Transverse colon (tissue), 4 donors: ENCODE data around the gene CFAP46. TPM values are rescaled to one million over a fixed set of nuclear protein-coding genes. Genes with fewer than 3 reads are reported as not detected.
"Not testable (repeated sequence)": the region's sequence is repeated elsewhere in the genome, so short reads cannot be mapped to it uniquely, and the experiment has no call there.

Experiments
- DNase-seq: peaks from one replicate; pipeline ENCODE4 v3.0.0-alpha.2; 2019
- H3K27ac ChIP-seq, 4 donors: fragments of 200-600 bp; sonication (generic); 2 replicates each; pipeline ENCODE4 v1.5.1; 2016 to 2018; ENCODE audit warnings: inconsistent platforms in 4 of 4
- H3K27me3 ChIP-seq: fragments of 200-600 bp; sonication (generic); 2 replicates; pipeline ENCODE4 v1.5.1; 2017; ENCODE audit warnings: inconsistent platforms
- H3K36me3 ChIP-seq, 4 donors: fragments of 200-600 bp; sonication (generic); 2 replicates each; pipeline ENCODE4 v1.5.1; 2017 to 2019; ENCODE audit warnings: inconsistent platforms in 4 of 4
- H3K4me1 ChIP-seq, 4 donors: fragments of 200-600 bp; sonication (generic); 2 replicates each; pipeline ENCODE4 v1.5.1; 2017 to 2020; ENCODE audit warnings: inconsistent platforms in 4 of 4
- H3K4me3 ChIP-seq, 4 donors: fragments of 200-600 bp; sonication (generic); 1 replicate in 1 of 4; 2 replicates in 3 of 4; pipeline versions ENCODE4 v1.5.1 to v1.6.1; 2017 to 2019; ENCODE audit warnings: inconsistent platforms in 4 of 4
- H3K9me3 ChIP-seq, 2 donors: fragments of 200-600 bp; sonication (generic); 2 replicates each; pipeline ENCODE4 v1.5.1; 2017 to 2019; ENCODE audit warnings: inconsistent platforms in 2 of 2
- CTCF ChIP-seq, 5 experiments: fragments of 200-600 bp in 3 of 5; fragments of 450-650 bp in 2 of 5; sonication (generic) in 3 of 5; IDR thresholded peaks; 1 replicate in 2 of 5; 2 replicates in 3 of 5; pipeline ENCODE4 v1.5.1; 2016 to 2017; ENCODE audit warnings: antibody characterized with exemption in 5 of 5, inconsistent platforms in 3 of 5, mild to moderate bottlenecking in 2 of 5, moderate library complexity in 1 of 5
- EP300 ChIP-seq: sonication (generic); formaldehyde crosslinking; IDR thresholded peaks from one replicate; pipeline ENCODE4 v1.6.1; 2017; ENCODE audit warnings: antibody characterized with exemption, low read depth
- POLR2A ChIP-seq: fragments of 450-650 bp; IDR thresholded peaks from one replicate; pipeline ENCODE4 v1.6.1; 2016; ENCODE audit warnings: antibody characterized with exemption, mild to moderate bottlenecking, moderate library complexity
- POLR2AphosphoS5 ChIP-seq, 3 donors: sonication (generic); formaldehyde crosslinking; IDR thresholded peaks; one replicate each; pipeline ENCODE4 v1.6.1; 2016; ENCODE audit warnings: antibody characterized with exemption in 3 of 3
- WGBS, 2 donors: methylation state at CpG; one replicate each; pipeline ENCODE4 v1.1.5; 2018; ENCODE audit warnings: low coverage in 1 of 2; 5-methylcytosine and 5-hydroxymethylcytosine counted together
- in situ Hi-C, 4 donors: fragments of 200-750 bp; cut with MboI; loops; one replicate each; pipeline versions ENCODE4 v1.15.0 to v1.15.1; 2017; ENCODE audit warnings: low sequenced_read_pairs in 3 of 4, low pct_ligation_motif_present in 1 of 4, low pct_unique_long_range_greater_than_20kb in 1 of 4
- intact Hi-C: fragments of 100-400 bp; cut with DNase I; formaldehyde crosslinking; loops from one replicate; pipeline ENCODE4 v1.15.1; 2023; ENCODE audit warnings: low total_unique reads
- total RNA-seq, 4 donors: library from RNA; depleted of rRNA; stranded (reverse); fragments of >200 nt; gene quantifications; one replicate each; pipeline ENCODE4 v1.1.0, GENCODE V29; 2016

The CFAP46 gene
- total RNA-seq, 4 donors from 2014 or later = not detected

GRCh38 chr10:132958883-132959558 is 16.7 kb upstream of the CFAP46 start:
- intact Hi-C loops = no loop called here
- peaks cover 0 to 8% (median 2%) of the 10 kb centered on the region in 4 donors for H3K4me1 ChIP-seq
- 44 to 66% methylated on average over 4 to 23 of the region's 23 CpGs for WGBS, 2 donors
- no peak overlapping the region for H3K27ac ChIP-seq
- H3K9me3 ChIP-seq = no peaks in the 10 kb centered on the region
- no peak overlapping the region for H3K4me3 ChIP-seq
- H3K27me3 ChIP-seq = no peaks in the 10 kb centered on the region
- no peak for DNase-seq
- TF ChIP-seq POLR2AphosphoS5 (IDR thresholded peaks at IDR 0.05) (no peak), POLR2A (no peak), CTCF (IDR thresholded peaks at IDR 0.05) (no peak), EP300 (no peak)
- in situ Hi-C loops = no loop called here
- H3K36me3 ChIP-seq = no peaks in the 10 kb centered on the region

GRCh38 chr10:132957981-132958882 is 15.9 kb upstream of the CFAP46 start:
- TF ChIP-seq CTCF (IDR thresholded peaks at IDR 0.05) (no peak), POLR2A (no peak), POLR2AphosphoS5 (IDR thresholded peaks at IDR 0.05) (no peak), EP300 (no peak)
- intact Hi-C loops = no loop called here
- Histone ChIP-seq H3K27ac (no peak overlapping the region), H3K9me3 (no peaks in the 10 kb centered on the region), H3K4me3 (no peak overlapping the region), H3K27me3 (peaks cover 4% of the 10 kb centered on the region), H3K4me1 (peaks cover 0 to 8% (median 2%) of the 10 kb centered on the region in 4 donors), H3K36me3 (no peaks in the 10 kb centered on the region)
- in situ Hi-C loops = no loop called here
- DNase-seq = no peak
- WGBS, 2 donors = 86% methylated on average over 30 of the region's 34 CpGs; no CpG with 5 or more reads in 1 of the 2 donors

GRCh38 chr10:132957131-132957530 is 14.8 kb upstream of the CFAP46 start:
- no peaks in the 10 kb centered on the region for H3K9me3 ChIP-seq
- no peaks in the 10 kb centered on the region for H3K36me3 ChIP-seq
- TF ChIP-seq POLR2A (no peak), CTCF (IDR thresholded peaks at IDR 0.05) (no peak), EP300 (no peak), POLR2AphosphoS5 (IDR thresholded peaks at IDR 0.05) (no peak)
- no peak overlapping the region for H3K27ac ChIP-seq
- 58 to 89% methylated on average over 2 to 10 of the region's 10 CpGs for WGBS, 2 donors
- peaks cover 14% of the 10 kb centered on the region for H3K27me3 ChIP-seq
- intact Hi-C loops (no loop called here), in situ Hi-C loops (no loop called here)
- no peak overlapping the region for H3K4me3 ChIP-seq
- DNase-seq = no peak
- peaks cover 0 to 5% (median 2%) of the 10 kb centered on the region in 4 donors for H3K4me1 ChIP-seq

- WGBS, 2 donors = 85 to 91% methylated on average over 2 to 4 of the region's 4 CpGs
- DNase-seq, H3K9me3 ChIP-seq, intact Hi-C loops, H3K36me3 ChIP-seq, H3K27ac ChIP-seq, in situ Hi-C loops, H3K4me3 ChIP-seq, H3K4me1 ChIP-seq: not testable (repeated sequence)
- peaks cover 22% of the 10 kb centered on the region for H3K27me3 ChIP-seq
Observed at GRCh38 chr10:132956259-132956658, 13.9 kb upstream of the CFAP46 start.
